PC-9 (cell line): ENCODE results near the gene AFAP1L2. TPM values are rescaled to one million over a fixed set of nuclear protein-coding genes. Genes with fewer than 3 reads are reported as not detected.

Experiments used
- BruUV-seq: library from RNA; stranded (reverse); fragments of 400-500 nt; replicated peaks from 2 replicates; lab custom pipeline; 2021; lab: Mats Ljungman, UMichigan
- CTCF ChIA-PET: fragments of 300-600 bp; sonication (Branson Sonifier 250); formaldehyde crosslinking; loops from one replicate; lab custom pipeline; 2022; ENCODE audit warnings: antibody characterized with exemption; lab: Charles Lee
- POLR2A ChIA-PET: fragments of 300-600 bp; sonication (Branson Sonifier 250); formaldehyde crosslinking; loops from one replicate; lab custom pipeline; 2022; ENCODE audit warnings: antibody characterized with exemption; ENCODE audit not compliant: unreplicated experiment; lab: Charles Lee
- DNase-seq, 2 experiments: peaks; one replicate each; pipeline versions ENCODE4 v3.0.0 to v3.0.0-alpha.2; 2015 to 2022; ENCODE audit warnings: mixed read lengths in 1 of 2
- H2AFZ ChIP-seq: fragments of 200-600 bp; sonication (generic); 2 replicates; pipeline ENCODE4 v1.8.1; 2017; ENCODE audit warnings: antibody characterized with exemption
- H3F3A ChIP-seq: fragments of 200-600 bp; sonication (generic); 2 replicates; pipeline ENCODE4 v1.8.1; 2017; ENCODE audit warnings: antibody characterized with exemption, mild to moderate bottlenecking, low read depth; ENCODE audit not compliant: insufficient read depth
- H3K27ac ChIP-seq: fragments of 200-600 bp; sonication (generic); 2 replicates; pipeline ENCODE4 v1.6.1; 2016; ENCODE audit warnings: mixed run types
- H3K27me3 ChIP-seq: fragments of 200-600 bp; sonication (generic); 2 replicates; pipeline ENCODE4 v1.6.1; 2016; ENCODE audit warnings: low read depth, mixed run types; ENCODE audit not compliant: insufficient read depth
- H3K36me3 ChIP-seq: fragments of 200-600 bp; sonication (generic); 2 replicates; pipeline ENCODE4 v1.6.1; 2016; ENCODE audit warnings: low read depth, mixed run types
- H3K4me1 ChIP-seq: fragments of 200-600 bp; sonication (generic); replicated peaks from 2 replicates; pipeline ENCODE4 v1.6.1; 2016; ENCODE audit warnings: mixed run types; ENCODE audit not compliant: insufficient read depth
- H3K4me2 ChIP-seq: fragments of 200-600 bp; sonication (generic); 2 replicates; pipeline ENCODE4 v1.6.1; 2017; ENCODE audit warnings: mixed run types
- H3K4me3 ChIP-seq: fragments of 200-600 bp; sonication (generic); 2 replicates; pipeline ENCODE4 v1.6.1; 2016; ENCODE audit warnings: mixed run types
- H3K79me2 ChIP-seq: fragments of 200-600 bp; sonication (generic); 2 replicates; pipeline ENCODE4 v1.6.1; 2017; ENCODE audit warnings: low read depth, mixed run types
- H3K9me2 ChIP-seq: fragments of 200-600 bp; sonication (generic); 2 replicates; pipeline ENCODE4 v1.8.1; 2017; ENCODE audit warnings: mild to moderate bottlenecking; ENCODE audit not compliant: insufficient read depth
- H3K9me3 ChIP-seq: fragments of 200-600 bp; sonication (generic); 2 replicates; pipeline ENCODE4 v1.8.1; 2016; ENCODE audit warnings: low read depth; ENCODE audit not compliant: insufficient read depth
- H4K20me1 ChIP-seq: fragments of 200-600 bp; sonication (generic); 2 replicates; pipeline ENCODE4 v1.8.1; 2017; ENCODE audit not compliant: insufficient read depth
- EZH2 ChIP-seq: fragments of 200-600 bp; sonication (generic); IDR thresholded peaks from 2 replicates; pipeline ENCODE4 v1.8.0; 2017; ENCODE audit warnings: antibody characterized with exemption, low read depth
- intact Hi-C: fragments of 100-400 bp; cut with micrococcal nuclease; formaldehyde crosslinking; loops from one replicate; pipeline ENCODE4 v1.10.0; 2022; ENCODE audit not compliant: unreplicated experiment
- total RNA-seq: library from RNA; stranded (reverse); gene quantifications from 2 replicates; pipeline ENCODE4 v1.2.3, GENCODE V29; 2021
- TF ChIP-seq, protein P1 (sequence below): fragments of 200-600 bp; sonication (generic); conservative IDR thresholded peaks from 2 replicates; pipeline ENCODE4 v1.6.1; 2017; ENCODE audit warnings: mixed run types, antibody characterized with exemption, mild to moderate bottlenecking, moderate library complexity

The AFAP1L2 gene
- total RNA-seq, 1 experiment from 2014 or later: 35.4 TPM

- no peak overlapping the region for H2AFZ ChIP-seq
- H3K36me3 ChIP-seq: no peaks in the 10 kb centered on the region
- POLR2A ChIA-PET: no interaction called here
- no peaks in the 10 kb centered on the region for H3F3A ChIP-seq
- H3K9me3 ChIP-seq: no peaks in the 10 kb centered on the region
- no peak overlapping the region for H3K4me3 ChIP-seq
- no peak overlapping the region for H3K27ac ChIP-seq
- DNase-seq: no peak
- CTCF ChIA-PET: no interaction called here
- intact Hi-C loops: no loop called here
- H3K9me2 ChIP-seq: no peaks in the 10 kb centered on the region
- no peaks in the 10 kb centered on the region for H3K79me2 ChIP-seq
- H3K27me3 ChIP-seq: no peaks in the 10 kb centered on the region
- BruUV-seq: no TSS peak
- H3K4me1 ChIP-seq: no peaks in the 10 kb centered on the region
- TF ChIP-seq, protein P1, sequence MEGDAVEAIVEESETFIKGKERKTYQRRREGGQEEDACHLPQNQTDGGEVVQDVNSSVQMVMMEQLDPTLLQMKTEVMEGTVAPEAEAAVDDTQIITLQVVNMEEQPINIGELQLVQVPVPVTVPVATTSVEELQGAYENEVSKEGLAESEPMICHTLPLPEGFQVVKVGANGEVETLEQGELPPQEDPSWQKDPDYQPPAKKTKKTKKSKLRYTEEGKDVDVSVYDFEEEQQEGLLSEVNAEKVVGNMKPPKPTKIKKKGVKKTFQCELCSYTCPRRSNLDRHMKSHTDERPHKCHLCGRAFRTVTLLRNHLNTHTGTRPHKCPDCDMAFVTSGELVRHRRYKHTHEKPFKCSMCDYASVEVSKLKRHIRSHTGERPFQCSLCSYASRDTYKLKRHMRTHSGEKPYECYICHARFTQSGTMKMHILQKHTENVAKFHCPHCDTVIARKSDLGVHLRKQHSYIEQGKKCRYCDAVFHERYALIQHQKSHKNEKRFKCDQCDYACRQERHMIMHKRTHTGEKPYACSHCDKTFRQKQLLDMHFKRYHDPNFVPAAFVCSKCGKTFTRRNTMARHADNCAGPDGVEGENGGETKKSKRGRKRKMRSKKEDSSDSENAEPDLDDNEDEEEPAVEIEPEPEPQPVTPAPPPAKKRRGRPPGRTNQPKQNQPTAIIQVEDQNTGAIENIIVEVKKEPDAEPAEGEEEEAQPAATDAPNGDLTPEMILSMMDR: no peak
- TF ChIP-seq EZH2: no peak
- no peak overlapping the region for H3K4me2 ChIP-seq
- H4K20me1 ChIP-seq: no peaks in the 10 kb centered on the region
Observed at GRCh38 chr10:114445332-114445731, 41.0 kb upstream of the AFAP1L2 start.

DNA sequence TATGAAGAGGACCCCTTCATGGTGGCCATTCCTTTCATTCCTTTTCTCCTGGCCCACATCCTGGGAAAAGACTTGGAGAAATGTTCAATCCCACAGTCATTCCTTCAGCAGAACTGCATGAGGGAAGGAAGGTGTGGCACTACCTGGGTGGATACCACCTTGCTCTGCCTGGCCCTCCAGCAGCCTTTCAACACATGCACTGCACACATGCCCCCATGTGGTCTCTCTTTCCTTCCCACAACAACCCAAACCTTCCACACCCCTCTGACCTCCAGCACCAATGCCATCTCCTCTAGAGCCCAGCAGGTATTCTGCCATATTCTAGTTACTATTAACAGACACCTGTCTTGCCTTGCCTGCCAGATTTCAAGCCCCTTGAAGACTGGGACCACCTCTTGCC lies 40.5 kb upstream of the AFAP1L2 start:
- Histone ChIP-seq H3K9me2 (no peaks in the 10 kb centered on the region), H3K4me1 (no peaks in the 10 kb centered on the region), H3K79me2 (no peaks in the 10 kb centered on the region), H3K4me3 (no peak overlapping the region), H3K27me3 (no peaks in the 10 kb centered on the region), H3K27ac (no peak overlapping the region), H3F3A (no peaks in the 10 kb centered on the region), H3K4me2 (no peak overlapping the region), H3K9me3 (no peaks in the 10 kb centered on the region), H3K36me3 (no peaks in the 10 kb centered on the region), H2AFZ (no peak overlapping the region), H4K20me1 (no peaks in the 10 kb centered on the region)
- ChIA-PET CTCF (no interaction called here), POLR2A (no interaction called here)
- no TSS peak for BruUV-seq
- no peak for DNase-seq
- intact Hi-C loops: no loop called here
- TF ChIP-seq, protein P1: no peak
- TF ChIP-seq EZH2: no peak

DNA sequence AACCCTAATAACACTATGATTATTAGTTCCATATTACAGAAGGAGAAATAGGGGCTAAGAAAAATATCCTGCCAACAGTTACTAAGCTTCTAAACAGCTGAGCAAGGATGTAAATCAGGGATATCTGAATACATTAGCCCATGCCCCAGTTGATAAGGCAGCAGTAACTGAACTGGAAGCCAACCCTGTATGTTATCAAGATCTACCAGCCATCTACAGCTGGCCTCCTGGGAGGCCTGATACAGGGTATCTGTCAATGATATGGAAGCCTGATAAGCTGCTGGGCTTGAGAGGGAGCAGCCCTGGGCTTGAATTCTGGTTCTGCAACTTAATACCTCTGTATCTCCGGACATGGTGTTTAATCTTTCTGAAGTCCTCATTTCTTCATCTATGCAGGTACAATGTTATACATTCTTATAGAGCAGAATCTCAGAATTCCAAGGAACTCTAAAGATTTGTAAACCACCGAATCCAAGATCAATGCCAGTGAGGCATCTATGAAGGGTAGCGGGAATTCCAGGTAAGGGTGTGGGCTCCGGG lies 37.9 kb upstream of the AFAP1L2 start:
- ChIA-PET POLR2A (no interaction called here), CTCF (no interaction called here)
- Histone ChIP-seq H3K36me3 (no peaks in the 10 kb centered on the region), H2AFZ (no peak overlapping the region), H3K4me1 (no peaks in the 10 kb centered on the region), H3K9me3 (no peaks in the 10 kb centered on the region), H3K27ac (no peak overlapping the region), H3K4me2 (no peak overlapping the region), H3K4me3 (no peak overlapping the region), H3K27me3 (no peaks in the 10 kb centered on the region), H3K9me2 (no peaks in the 10 kb centered on the region), H4K20me1 (no peaks in the 10 kb centered on the region), H3F3A (no peaks in the 10 kb centered on the region), H3K79me2 (no peaks in the 10 kb centered on the region)
- DNase-seq: no peak
- TF ChIP-seq, protein P1: no peak
- no peak for TF ChIP-seq EZH2
- BruUV-seq: no TSS peak
- intact Hi-C loops: no loop called here
